Neural progenitor cell (in vitro differentiated cells): ENCODE data around the gene MS4A10.

Experiments used
- CTCF ChIP-seq: fragments of 200-600 bp; sonication (generic); IDR thresholded peaks from 2 replicates; pipeline ENCODE4 v1.5.1; 2017; ENCODE audit warnings: antibody characterized with exemption, mild to moderate bottlenecking
- EZH2 ChIP-seq: fragments of 200-600 bp; sonication (generic); IDR thresholded peaks from 2 replicates; pipeline ENCODE4 v1.6.1; 2017; ENCODE audit warnings: antibody characterized with exemption, mild to moderate bottlenecking, moderate library complexity
- EZH2phosphoT487 ChIP-seq: fragments of 200-600 bp; sonication (generic); IDR thresholded peaks from 2 replicates; pipeline ENCODE4 v1.6.1; 2017; ENCODE audit warnings: antibody characterized with exemption

DNA sequence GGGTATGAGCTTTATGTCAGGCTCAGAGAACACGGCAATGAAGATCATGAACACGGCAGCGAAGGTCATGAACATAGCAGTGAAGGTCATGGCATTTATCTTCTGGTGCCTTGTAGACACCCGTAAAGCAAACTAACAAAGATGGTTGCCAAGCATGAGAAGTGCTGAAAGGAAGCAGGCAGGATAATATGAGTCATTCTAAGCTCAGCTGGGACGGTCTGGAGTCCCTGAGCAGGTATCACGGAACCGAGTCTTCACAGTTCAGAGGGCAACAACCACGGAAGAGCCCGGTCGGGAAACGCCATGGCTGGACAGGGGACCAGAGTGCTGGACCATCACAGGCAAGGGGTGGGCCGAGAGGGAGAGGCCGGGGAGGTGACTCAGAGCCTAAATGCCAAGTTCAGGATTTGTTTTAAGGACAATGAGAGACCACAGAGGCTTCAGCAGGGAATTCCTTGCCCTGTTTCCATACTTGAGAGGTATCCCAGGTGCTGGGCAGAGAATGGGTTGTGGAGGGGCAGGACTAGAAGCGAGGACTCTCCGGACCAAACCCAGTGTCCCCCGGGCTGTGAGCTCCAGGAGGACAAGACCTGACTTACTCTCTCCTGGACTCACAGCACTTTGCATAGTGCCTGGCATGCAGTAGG, 13.1 kb upstream of the MS4A10 start:
- TF ChIP-seq CTCF (no peak), EZH2 (no peak), EZH2phosphoT487 (no peak)
